PC-9 (cell line): ENCODE data around the gene PRR35.

Experiments
- EZH2 ChIP-seq: fragments of 200-600 bp; sonication (generic); IDR thresholded peaks from 2 replicates; pipeline ENCODE4 v1.8.0; 2017; ENCODE audit warnings: antibody characterized with exemption, low read depth
- TF ChIP-seq, protein P1 (sequence below): fragments of 200-600 bp; sonication (generic); conservative IDR thresholded peaks from 2 replicates; pipeline ENCODE4 v1.6.1; 2017; ENCODE audit warnings: mixed run types, antibody characterized with exemption, mild to moderate bottlenecking, moderate library complexity

- TF ChIP-seq, protein P1, sequence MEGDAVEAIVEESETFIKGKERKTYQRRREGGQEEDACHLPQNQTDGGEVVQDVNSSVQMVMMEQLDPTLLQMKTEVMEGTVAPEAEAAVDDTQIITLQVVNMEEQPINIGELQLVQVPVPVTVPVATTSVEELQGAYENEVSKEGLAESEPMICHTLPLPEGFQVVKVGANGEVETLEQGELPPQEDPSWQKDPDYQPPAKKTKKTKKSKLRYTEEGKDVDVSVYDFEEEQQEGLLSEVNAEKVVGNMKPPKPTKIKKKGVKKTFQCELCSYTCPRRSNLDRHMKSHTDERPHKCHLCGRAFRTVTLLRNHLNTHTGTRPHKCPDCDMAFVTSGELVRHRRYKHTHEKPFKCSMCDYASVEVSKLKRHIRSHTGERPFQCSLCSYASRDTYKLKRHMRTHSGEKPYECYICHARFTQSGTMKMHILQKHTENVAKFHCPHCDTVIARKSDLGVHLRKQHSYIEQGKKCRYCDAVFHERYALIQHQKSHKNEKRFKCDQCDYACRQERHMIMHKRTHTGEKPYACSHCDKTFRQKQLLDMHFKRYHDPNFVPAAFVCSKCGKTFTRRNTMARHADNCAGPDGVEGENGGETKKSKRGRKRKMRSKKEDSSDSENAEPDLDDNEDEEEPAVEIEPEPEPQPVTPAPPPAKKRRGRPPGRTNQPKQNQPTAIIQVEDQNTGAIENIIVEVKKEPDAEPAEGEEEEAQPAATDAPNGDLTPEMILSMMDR: no peak
- no peak for TF ChIP-seq EZH2
Measured at GRCh38 chr16:537415-538335, 22.5 kb upstream of the PRR35 start.
